Measurements from ENCODE around the gene CTCFL.

GRCh38 chr20:57540890-57541580, 16.1 kb upstream of the CTCFL start:
- TF ChIP-seq CTCF (IDR thresholded peaks at IDR 0.05; ENCODE audit: borderline replicate concordance, extremely low read depth, low read length, poor library complexity, severe bottlenecking) (no peak), EZH2 (IDR thresholded peaks at IDR 0.05; ENCODE audit: borderline replicate concordance, low read depth, low read length, severe bottlenecking) (no peak)

All from DND-41 (cell line).